ENCODE data around the gene UBD. TPM values are rescaled to one million over a fixed set of nuclear protein-coding genes. Genes with fewer than 3 reads are reported as not detected.

The UBD gene
- not detected in 2 replicates for total RNA-seq

DNA sequence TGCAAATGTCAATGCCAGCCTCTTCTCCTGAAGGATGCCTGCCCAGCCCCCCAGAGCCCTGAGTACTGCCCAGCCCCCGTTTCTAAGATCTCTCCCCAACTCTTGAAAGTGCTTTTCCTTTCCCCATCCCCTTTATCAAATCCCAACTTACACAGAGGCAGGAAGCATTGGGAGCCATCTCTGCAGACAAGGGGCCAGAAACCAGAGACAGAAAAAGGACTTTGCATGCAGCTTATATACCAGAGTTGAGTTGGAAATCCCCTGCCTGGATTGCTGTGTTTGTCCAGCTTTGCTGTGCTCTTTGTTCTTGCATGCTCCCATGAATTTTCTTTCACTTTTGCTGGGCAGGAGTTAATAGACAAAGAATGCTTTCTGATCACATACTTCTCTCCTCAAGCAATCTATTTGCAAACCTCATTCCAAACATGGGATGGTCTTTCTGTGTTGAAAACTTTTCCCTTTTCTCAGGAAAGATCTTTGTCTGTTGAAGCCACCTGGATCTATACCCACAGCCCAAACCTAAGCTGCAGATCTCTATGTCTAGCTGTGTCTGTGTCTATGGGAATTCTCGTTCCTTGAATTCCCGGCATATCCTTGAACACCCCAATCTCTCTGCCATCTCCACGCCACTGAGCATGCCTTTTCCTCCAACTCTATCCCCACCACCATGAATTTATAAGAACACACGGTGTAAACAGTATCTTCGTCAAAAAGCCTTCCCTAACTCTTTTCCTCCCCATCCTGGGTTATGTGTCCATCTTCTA lies at the start of gene UBD:
Gene UBD, minus strand, starts transcription at position 209 of the 764 bp plus-strand sequence. Its CDS starts 31 bp downstream, at position 178.
- no peak within 1 kb of the TSS for H3K4me3 ChIP-seq (ENCODE audit: low read depth, low read length)
- TF ChIP-seq, protein P1, sequence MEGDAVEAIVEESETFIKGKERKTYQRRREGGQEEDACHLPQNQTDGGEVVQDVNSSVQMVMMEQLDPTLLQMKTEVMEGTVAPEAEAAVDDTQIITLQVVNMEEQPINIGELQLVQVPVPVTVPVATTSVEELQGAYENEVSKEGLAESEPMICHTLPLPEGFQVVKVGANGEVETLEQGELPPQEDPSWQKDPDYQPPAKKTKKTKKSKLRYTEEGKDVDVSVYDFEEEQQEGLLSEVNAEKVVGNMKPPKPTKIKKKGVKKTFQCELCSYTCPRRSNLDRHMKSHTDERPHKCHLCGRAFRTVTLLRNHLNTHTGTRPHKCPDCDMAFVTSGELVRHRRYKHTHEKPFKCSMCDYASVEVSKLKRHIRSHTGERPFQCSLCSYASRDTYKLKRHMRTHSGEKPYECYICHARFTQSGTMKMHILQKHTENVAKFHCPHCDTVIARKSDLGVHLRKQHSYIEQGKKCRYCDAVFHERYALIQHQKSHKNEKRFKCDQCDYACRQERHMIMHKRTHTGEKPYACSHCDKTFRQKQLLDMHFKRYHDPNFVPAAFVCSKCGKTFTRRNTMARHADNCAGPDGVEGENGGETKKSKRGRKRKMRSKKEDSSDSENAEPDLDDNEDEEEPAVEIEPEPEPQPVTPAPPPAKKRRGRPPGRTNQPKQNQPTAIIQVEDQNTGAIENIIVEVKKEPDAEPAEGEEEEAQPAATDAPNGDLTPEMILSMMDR (IDR thresholded peaks at IDR 0.05; ENCODE audit: insufficient read depth, low read depth, low read length) = no peak
- DNase-seq (ENCODE audit: low read depth) = no peak

- no peak overlapping the region for H3K4me3 ChIP-seq (ENCODE audit: low read depth, low read length)
- TF ChIP-seq, protein P1 (IDR thresholded peaks at IDR 0.05; ENCODE audit: insufficient read depth, low read depth, low read length) = no peak
- DNase-seq (ENCODE audit: low read depth) = no peak
Measured at GRCh38 chr6:29608131-29608530, 48.6 kb upstream of the UBD start.

DNA sequence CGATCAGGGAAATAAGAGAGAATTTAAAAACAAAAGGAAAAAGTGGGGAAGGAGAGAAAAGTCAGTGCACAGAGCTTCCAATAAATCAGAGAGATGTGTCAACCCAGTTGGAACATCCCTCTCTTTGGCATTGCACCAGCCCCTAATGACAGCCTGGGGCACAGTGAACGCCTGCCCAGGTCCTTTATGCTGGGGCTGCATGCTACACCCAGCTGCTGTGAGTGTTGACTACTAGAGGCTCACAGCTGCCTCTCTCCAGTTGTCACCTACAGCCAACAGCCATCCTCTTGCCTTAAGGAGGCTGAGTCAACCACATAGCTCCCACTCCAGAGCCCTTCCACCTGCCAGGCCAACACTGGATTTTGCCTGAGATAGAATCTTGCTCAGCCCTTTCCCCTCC lies 44.4 kb upstream of the UBD start:
- DNase-seq (ENCODE audit: low read depth) = no peak
- no peak overlapping the region for H3K4me3 ChIP-seq (ENCODE audit: low read depth, low read length)
- TF ChIP-seq, protein P1 (IDR thresholded peaks at IDR 0.05; ENCODE audit: insufficient read depth, low read depth, low read length) = no peak

GRCh38 chr6:29603456-29603855 lies 43.9 kb upstream of the UBD start:
- no peak for DNase-seq (ENCODE audit: low read depth)
- no peak overlapping the region for H3K4me3 ChIP-seq (ENCODE audit: low read depth, low read length)
- TF ChIP-seq, protein P1 (IDR thresholded peaks at IDR 0.05; ENCODE audit: insufficient read depth, low read depth, low read length) = no peak

DNA sequence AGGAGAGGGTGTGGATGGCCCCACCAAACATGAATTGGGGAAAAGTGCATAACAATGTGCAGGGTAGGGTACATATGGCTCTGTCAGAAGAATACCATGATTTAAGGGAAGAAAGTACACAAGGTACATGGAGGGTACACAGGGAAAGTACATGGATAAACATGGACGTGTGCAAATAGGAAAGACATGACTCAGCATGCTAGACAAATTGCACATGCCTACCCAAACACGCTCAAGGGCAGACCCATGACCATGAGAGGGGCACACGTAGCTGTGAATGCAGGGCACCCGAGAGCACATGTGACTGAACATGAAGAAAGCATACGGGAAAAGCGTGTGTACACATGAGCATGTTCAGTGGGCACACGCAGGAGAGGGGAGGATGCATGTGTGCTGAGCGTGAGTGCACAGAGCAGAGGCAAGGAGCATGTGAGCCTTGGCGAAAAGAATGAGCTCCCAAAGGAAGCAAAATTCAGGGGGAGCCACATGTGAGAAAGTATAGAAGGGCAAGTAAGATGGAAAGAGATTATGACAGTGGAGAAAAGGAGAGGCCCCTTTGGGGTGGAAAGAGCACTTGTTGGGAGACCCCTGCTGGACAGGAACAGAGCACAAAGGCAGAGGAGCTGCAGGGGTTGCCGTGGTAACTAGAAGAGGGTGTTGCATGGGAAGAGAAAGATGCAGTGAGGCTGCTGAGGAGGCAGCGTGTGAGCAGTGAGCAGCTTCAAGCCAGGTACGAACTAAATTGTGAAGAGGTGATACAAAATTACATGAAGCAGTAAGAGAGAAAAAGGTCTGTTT lies 43.2 kb upstream of the UBD start:
- peak; percentile 28 for DNase-seq (ENCODE audit: low read depth)
- TF ChIP-seq, protein P1 (IDR thresholded peaks at IDR 0.05; ENCODE audit: insufficient read depth, low read depth, low read length) = peak; percentile 22
- H3K4me3 ChIP-seq (ENCODE audit: low read depth, low read length) = no peak overlapping the region

DNA sequence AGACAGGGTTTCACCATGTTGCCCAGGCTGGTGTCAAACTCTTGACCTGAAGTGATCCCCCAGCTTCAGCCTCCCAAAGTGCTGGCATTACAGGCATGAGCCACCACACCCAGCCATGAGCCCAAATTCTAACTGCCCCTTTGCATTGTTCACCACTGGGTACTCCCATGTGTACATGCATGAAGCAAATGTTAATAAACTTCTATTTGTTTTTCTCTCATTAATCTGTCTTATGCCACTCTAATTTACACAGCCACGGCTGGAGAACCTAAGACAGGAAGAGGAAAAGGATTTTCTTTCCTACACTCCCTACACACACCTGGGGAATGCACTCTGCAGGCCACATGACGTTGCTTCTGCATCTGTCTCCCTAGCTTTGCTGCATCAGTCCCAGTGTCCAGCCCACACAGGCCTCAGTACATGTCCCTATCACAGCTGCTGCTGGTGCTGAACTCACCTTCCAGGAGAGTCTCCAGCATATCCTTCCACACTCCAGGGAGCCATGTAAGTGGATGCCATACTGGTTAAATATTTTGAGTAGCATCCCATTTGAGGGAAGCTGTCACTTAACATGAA lies 38.7 kb upstream of the UBD start:
- TF ChIP-seq, protein P1 (IDR thresholded peaks at IDR 0.05; ENCODE audit: insufficient read depth, low read depth, low read length) = no peak
- no peak for DNase-seq (ENCODE audit: low read depth)

More for the DNA sequence above, 38.7 kb upstream of the UBD start:
- H3K4me3 ChIP-seq (ENCODE audit: low read depth, low read length) = no peak overlapping the region

Measured in fibroblast of villous mesenchyme (primary cell).